PFSK-1 (cell line): ENCODE results near the gene LRRC32.

Source experiments
- SIN3A ChIP-seq: IDR thresholded peaks from 2 replicates; pipeline ENCODE4 v1.6.1; 2012; ENCODE audit warnings: mild to moderate bottlenecking, low read length, moderate library complexity, borderline replicate concordance; ENCODE audit not compliant: insufficient read depth
- TAF1 ChIP-seq: IDR thresholded peaks from 2 replicates; pipeline ENCODE4 v1.6.1; 2012; ENCODE audit warnings: low read length, control low read depth, borderline replicate concordance; ENCODE audit not compliant: insufficient read depth

DNA sequence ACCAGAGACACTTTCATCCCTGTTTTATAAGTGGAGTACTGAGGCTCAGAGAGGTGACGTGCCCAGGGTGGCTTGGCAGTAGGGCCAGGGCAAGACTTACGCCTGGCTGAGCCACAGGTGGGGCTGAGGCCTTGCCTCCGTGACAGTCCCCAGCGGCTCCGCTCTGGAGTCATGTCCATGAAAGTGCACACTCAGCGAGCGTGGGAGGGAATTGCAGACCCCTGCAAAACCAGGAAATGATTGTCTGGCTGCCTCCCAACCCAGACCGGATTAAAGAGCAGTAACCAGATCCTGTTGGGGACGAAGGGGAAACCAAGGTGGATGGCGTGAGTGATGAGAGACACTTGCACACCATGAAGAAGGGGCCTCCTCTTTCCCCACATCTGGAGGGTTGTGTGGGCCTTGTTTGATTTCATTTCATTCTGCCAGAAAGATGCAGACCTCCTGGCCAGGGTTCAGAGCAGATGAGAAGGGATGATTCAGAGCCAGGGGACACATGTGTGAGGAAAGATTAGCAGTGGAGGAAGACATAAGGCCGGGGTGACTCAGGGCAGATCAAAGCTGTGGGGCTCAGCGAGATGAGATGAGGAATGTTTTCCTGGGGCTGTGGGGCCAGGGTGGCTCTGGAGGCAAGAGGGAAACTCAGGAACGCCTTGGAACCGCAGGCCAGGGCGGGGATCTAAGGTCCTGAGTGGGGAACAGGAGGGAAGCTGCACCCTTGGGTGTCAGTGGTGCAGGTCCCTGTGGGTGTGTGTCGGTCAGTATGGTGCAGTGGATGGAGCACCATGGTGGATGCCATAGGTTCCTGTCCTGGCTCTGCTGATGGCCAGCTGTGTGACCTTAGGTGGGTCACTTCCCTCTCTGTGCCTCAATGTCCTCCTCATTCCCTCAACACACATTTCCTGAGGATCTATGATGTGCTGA lies 29.9 kb upstream of the LRRC32 start:
- TF ChIP-seq TAF1 (no peak), SIN3A (no peak)
